Activated CD8-positive, alpha-beta memory T cell treated with anti-CD3 and anti-CD28 coated beads, Interleukin-2, amount 50 U/mL, for 1 hour (primary cell): Measurements from ENCODE around the gene RAB8B.

Experiments
- DNase-seq: peaks from one replicate; pipeline ENCODE4 v3.0.0-alpha.2; 2020; ENCODE audit errors: extremely low read depth

RAB8B gene

GRCh38 chr15:63185206-63185605 is 4.2 kb upstream of the RAB8B start:
- no peak for DNase-seq

GRCh38 chr15:63186065-63186464 is 3.3 kb upstream of the RAB8B start:
- DNase-seq: no peak

GRCh38 chr15:63187589-63188226 is 1.7 kb upstream of the RAB8B start:
- no peak for DNase-seq

DNA sequence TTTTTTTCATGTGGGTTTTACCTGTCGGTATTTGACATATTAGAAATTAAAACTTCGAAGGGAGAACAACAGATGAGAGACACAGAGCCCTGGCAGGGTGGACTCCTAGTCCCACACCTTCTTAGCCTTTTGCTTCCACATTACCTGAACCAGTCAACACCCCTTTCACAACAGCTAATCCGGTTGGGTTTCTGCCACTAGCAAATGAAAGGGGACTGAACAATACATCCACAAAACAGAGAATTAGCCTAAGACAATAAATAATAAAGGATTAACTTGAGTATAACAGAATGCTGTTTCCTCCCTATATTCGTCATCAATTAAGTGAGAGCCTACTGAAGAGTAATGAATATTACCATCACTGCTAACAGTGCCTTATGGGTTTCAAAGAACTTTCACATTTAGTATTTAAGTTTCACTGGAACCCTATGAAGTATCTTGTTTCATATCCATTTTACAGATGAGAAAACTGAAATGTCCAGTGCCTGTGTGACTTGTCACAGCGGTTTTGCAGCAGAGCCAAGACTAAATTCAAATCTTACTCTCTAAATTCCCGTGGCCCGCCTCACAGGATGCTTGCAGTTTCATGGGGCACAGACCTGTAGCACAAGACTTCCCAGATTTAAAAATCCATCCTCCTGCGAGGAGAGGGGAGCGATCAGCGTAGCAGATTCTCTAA is 1.0 kb upstream of the RAB8B start:
- no peak for DNase-seq

- DNase-seq: no peak
These were observed 749 bp downstream of the RAB8B start for GRCh38 chr15:63189941-63190768.

- DNase-seq: no peak
These were observed 1.6 kb downstream of the RAB8B start for GRCh38 chr15:63190769-63191649.

GRCh38 chr15:63191895-63192618 is 2.7 kb downstream of the RAB8B start:
- peak; percentile 57 for DNase-seq

DNA sequence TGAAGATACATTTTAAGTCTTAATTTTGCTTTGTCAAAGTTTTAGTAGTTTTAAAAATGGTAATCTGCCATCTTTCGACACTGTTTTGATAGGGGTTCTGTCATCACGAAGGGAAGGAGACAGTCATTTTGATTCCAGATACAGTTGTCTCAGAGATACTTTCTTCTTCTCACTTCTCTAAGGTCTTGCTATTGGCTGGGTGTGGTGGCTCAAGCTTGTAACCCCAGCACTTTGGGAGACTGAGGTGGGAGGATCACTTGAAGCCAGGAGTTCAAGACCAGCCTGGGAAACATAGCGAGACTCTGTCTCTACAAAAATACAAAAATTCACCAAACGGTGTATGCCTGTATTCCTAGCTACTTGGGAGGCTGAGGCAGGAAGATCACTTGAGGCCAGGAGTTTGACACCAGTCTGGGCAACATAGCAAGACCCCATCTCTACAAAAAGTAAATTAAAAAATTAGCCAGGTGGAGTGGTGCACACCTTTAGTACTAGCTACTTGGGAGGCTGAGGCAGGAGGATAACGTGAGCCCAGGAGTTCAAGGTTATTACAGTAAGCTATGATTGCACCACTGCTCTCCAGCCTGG is 3.3 kb downstream of the RAB8B start:
- no peak for DNase-seq

DNA sequence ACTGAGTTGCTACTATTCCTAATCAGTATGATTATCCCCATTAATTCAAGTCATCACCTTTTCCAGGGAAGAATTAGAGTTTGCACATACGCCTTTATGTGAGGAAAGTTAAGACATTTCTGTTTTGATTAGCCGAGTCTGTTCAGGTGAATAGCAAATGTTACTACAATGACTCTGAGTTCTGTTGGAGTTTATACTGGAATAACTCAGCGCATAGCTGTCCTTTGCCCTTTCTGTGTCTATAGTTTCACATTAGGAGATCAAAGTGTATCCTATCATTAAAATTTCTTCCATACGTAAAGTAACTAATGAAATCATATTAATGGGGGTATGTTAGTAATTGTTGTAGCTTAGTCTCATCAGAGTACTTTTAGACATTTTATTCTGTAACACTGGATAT is 4.9 kb downstream of the RAB8B start:
- DNase-seq: no peak

GRCh38 chr15:63194880-63195568 is 5.6 kb downstream of the RAB8B start:
- DNase-seq: no peak

- DNase-seq: no peak
These were observed 6.2 kb downstream of the RAB8B start for GRCh38 chr15:63195569-63196015.

GRCh38 chr15:63196842-63197241 is 7.4 kb downstream of the RAB8B start:
- DNase-seq: no peak

DNA sequence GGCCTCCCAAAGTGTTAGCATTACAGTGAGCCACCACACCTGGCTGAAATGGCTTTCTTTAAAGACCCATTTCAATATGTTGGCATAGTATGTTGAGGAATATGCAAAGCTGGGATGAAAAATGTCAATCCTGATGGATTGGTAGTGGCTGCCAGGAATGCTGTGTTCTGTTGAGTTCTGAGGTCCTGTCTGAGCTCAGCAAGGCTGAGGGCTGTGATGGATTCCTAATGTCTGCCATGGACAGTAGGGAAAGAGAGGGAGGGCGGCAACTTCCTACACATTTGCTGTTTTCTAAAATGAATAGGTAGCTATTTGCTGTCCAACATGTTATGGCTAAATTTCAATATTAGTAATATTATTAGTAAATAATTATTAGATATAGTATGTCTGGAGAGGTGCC is 8.2 kb downstream of the RAB8B start:
- DNase-seq: no peak

GRCh38 chr15:63198371-63199250 is 9.2 kb downstream of the RAB8B start:
- no peak for DNase-seq

GRCh38 chr15:63200464-63201249 is 11.3 kb downstream of the RAB8B start:
- DNase-seq: no peak

- no peak for DNase-seq
These were observed 13.5 kb downstream of the RAB8B start for GRCh38 chr15:63202861-63203260.

- DNase-seq: peak; percentile 52
These were observed 14.2 kb downstream of the RAB8B start for GRCh38 chr15:63203451-63204090.

DNA sequence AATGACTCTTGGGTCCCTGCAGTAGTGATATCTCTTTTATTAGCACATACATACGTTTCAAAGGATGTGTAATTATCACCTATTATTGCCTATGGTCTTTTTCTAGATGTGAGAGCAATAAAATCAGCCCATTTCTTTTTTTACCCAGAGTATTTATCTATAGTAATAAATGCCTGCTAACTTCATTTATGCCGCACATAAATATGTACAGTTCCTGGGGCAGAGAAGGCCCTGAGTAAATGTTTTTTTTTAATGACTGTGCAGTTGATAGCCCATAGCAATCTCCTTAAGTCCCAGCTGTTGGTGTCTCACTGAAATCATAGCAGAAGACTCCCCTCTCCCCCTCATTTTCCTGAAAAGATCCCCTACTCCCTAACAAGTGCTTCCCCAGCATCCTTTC is 16.7 kb downstream of the RAB8B start:
- DNase-seq: no peak
